T-helper 1 cell (primary cell): ENCODE measurements around the gene CYP2C9.
"Not testable (repeated sequence)": the region's sequence is repeated elsewhere in the genome, so short reads cannot be mapped to it uniquely, and the experiment has no call there.

Experiments
- DNase-seq, 5 donors: peaks; one replicate each; pipeline ENCODE4 v3.0.0-alpha.2; 2012 to 2020
- total RNA-seq, 4 donors: gene quantifications; one replicate each; lab custom pipeline; 2026; lab: John Stamatoyannopoulos, UW

Gene CYP2C9
- 0 reads per million in 4 donors for total RNA-seq

GRCh38 chr10:94938383-94938782 lies at the start of gene CYP2C9:
Gene CYP2C9, plus strand, starts transcription at chr10:94938658. Its CDS starts 25 bp downstream, at chr10:94938683.
- no peak for DNase-seq

DNA sequence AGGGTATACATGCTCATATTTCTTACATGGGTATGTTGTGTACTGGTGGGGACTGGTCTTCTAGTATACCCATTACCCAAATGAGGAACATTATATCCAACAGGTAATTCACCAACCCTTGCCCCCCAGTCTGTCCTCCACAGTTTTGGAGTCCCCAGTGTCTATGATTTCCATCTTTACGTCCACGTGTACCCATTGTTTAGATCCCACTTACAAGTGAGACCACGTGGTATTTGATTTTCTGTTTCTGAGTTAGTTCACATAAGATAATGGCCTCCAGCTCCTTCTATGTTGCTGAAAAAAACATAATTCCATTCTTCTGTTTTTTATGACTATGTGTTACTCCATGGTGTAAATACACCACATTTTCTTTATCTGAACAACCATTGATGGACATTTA lies 49.3 kb upstream of the CYP2C9 start:
- no peak for DNase-seq

DNA sequence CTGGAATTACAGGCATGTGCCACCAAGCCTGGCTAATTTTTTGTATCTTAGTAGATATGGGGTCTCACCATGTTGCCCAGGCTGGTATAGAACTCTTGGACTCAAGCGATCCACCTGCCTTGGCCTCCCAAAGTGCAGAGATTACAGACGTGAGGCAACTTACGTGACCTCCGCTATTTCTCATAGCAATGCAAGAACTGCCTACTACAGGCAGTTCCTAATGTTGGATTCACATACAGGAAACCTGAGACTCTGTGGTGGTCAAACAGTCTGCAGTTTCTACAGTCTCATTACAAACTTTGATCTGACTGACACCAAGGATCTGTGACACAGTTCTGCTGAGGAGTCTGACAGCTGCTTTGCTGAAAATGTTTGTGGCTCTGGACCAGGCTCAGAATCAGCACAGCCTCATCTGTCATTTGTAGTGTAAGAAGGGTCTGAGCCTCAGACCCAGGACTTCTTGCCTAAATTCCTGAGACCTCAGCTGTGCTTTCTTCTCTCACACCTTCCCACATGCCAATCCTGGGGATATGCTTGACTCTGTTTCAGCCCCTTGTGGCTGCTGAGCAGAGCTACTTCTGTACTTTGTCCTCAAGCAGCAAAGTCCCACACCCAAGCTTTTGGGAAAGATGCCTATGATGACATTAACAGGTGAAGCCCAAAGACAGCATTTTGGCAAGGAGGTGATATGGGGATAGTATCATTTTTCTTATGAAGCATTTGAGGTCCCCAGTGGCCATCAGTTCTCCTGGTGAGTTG lies 48.0 kb upstream of the CYP2C9 start:
- DNase-seq, result no peak

GRCh38 chr10:94898414-94898813 lies 40.0 kb upstream of the CYP2C9 start:
- not testable (repeated sequence) for DNase-seq

- no peak for DNase-seq
These were observed 36.4 kb upstream of the CYP2C9 start for GRCh38 chr10:94902080-94902479.

GRCh38 chr10:94902570-94902969 lies 35.9 kb upstream of the CYP2C9 start:
- no peak for DNase-seq

- DNase-seq, result not testable (repeated sequence)
These were observed 33.8 kb upstream of the CYP2C9 start for GRCh38 chr10:94904506-94905148.

- no peak for DNase-seq
These were observed 22.0 kb upstream of the CYP2C9 start for GRCh38 chr10:94916423-94916822.

DNA sequence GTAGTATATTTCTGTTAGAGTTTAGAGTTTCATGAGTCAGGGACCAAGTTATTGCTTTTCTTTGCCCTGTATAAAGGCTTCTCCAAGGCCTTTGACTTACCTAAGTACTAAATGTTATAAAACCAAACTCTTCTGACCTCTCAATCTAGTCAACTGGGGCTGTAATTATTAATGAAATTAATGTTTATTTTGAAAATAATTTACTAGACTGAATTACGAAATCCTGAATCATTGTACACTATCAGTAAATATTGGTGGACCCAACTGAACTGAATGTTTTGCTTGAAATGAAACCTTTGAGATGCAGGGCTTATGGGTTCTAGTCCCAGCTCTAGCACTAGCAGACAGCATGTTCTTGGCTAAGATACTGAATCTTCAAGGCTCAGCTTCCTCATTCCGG lies 1.7 kb upstream of the CYP2C9 start:
- no peak for DNase-seq

DNA sequence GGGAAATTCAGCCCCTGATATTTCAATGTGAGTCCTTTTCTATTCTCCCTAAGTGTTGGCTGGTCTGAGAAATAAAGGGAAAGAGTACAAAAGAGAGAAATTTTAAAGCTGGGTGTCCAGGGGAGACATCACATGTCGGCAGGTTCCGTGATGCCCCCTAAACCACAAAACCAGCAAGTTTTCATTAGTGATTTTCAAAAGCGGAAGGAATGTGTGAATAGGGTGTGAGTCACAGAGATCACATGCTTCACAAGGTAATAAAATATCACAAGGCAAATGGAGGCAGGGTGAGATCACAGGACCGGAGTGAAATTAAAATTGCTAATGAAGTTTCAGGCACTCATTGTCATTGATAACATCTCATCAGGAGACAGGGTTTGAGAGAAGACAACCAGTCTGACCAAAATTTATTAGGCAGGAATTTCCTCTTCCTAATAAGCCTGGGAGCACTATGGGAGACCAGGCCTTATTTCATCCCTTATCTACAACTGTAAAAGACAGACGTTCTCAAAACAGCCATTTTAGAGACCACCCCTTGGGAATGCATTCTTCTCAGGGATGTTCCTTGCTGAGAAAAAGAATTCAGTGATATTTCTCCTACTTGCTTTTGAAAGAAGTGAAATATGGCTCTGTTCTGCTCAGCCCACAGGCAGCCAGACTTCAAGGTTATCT lies 5.1 kb downstream of the CYP2C9 start:
- DNase-seq, result not testable (repeated sequence)

- not testable (repeated sequence) for DNase-seq
These were observed 7.7 kb downstream of the CYP2C9 start for GRCh38 chr10:94946181-94946580.

- peak in 1 of 5 donors; percentile 1 for DNase-seq
These were observed 25.4 kb downstream of the CYP2C9 start for GRCh38 chr10:94963901-94964300.

DNA sequence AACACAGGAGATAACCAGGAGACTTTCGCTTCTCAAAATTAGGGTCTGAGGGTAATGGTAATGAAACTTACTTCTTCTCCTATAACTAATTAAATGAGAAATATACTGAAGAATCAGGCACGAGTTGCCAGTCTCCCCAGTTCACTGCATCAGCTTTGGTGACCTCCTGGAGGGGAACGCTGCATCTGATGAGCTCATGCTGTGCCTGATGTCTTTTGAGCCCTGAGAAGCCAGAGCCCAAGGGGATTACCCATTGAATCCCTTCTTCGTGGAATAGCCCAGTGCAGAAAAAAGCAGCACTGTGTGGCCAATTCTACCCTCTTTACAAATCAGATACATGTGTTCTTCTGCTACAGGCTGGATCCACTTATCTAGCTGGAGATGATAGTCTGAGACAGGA lies 45.1 kb downstream of the CYP2C9 start:
- DNase-seq, result no peak

- DNase-seq, result no peak
These were observed 50.7 kb downstream of the CYP2C9 start for GRCh38 chr10:94989192-94989591.

- DNase-seq, result no peak
These were observed 52.9 kb downstream of the CYP2C9 start for GRCh38 chr10:94991243-94991888.

GRCh38 chr10:94992811-94993210 lies 54.4 kb downstream of the CYP2C9 start:
- DNase-seq, result no peak

GRCh38 chr10:94997741-94998174 lies 59.3 kb downstream of the CYP2C9 start:
- DNase-seq, result no peak

DNA sequence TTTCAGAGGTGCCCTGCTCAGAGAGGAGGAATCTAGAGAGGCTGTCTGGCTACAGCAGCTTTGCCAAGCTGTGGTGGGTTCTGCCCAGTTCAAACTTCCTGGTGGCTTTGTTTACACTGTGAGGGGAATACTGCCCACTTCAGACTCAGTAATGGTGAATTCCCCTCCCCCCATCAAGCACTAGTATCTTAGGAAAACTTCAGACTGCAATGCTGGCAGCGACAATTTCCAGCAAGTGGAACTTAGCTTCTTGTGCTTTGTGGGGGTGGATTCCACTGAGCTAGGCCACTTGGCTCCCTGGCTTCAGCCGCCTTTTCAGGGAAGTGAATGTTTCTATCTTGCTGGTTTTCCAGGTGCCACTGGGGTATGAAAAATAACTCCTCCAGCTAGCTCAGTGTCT lies 88.0 kb downstream of the CYP2C9 start:
- DNase-seq, result no peak

GRCh38 chr10:95031656-95032055 lies 93.2 kb downstream of the CYP2C9 start:
- no peak for DNase-seq

DNA sequence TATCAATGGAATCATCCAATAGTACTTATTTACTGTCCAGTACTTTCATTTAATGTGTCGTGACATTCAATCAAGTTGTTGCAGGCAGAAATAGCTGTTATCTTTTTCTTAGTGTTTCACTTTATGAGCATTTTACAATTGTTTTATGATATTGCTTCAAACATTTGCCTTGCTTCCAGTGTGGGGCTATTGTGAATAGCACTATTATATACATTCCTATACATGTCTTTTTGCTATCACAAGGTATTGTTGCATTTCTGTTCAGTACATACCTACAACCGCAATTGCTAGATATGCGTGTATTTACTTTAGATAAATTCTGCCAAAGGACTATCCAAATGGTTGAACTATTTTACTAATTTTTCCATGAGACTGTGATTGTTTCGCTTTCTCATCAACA lies 95.9 kb downstream of the CYP2C9 start:
- no peak for DNase-seq

- DNase-seq, result no peak
These were observed 97.2 kb downstream of the CYP2C9 start for GRCh38 chr10:95035332-95036295.

DNA sequence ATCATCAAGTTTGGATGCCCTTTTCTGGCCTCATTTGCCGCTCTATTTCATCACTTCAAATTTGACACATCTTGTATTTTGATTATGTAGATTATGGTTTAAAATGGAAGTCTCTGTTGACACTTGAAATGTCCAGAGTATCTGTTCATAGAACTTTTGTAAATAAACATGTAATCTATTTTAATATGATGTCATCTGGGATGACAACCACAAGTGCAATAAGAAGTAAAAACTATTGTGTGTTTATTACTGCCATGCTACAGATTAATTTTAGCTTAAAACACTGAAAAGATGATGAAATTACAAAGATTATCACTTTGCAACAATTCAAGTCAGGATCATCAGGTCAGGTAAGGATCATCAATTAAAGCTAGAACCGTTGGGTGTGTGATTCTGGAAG lies 100.8 kb downstream of the CYP2C9 start:
- no peak for DNase-seq
